GM19239 (cell line): ENCODE results near the gene NLE1.
"Not testable (repeated sequence)": the region's sequence is repeated elsewhere in the genome, so short reads cannot be mapped to it uniquely, and the experiment has no call there.

Experiments
- DNase-seq: peaks from one replicate; pipeline ENCODE4 v3.0.0; 2011; ENCODE audit warnings: low spot score; ENCODE audit not compliant: insufficient read length
- FAIRE-seq: peaks from 2 replicates; lab custom pipeline; 2011; peaks lifted over from hg19 to GRCh38; lab: Jason Lieb, UNC

NLE1 gene

DNA sequence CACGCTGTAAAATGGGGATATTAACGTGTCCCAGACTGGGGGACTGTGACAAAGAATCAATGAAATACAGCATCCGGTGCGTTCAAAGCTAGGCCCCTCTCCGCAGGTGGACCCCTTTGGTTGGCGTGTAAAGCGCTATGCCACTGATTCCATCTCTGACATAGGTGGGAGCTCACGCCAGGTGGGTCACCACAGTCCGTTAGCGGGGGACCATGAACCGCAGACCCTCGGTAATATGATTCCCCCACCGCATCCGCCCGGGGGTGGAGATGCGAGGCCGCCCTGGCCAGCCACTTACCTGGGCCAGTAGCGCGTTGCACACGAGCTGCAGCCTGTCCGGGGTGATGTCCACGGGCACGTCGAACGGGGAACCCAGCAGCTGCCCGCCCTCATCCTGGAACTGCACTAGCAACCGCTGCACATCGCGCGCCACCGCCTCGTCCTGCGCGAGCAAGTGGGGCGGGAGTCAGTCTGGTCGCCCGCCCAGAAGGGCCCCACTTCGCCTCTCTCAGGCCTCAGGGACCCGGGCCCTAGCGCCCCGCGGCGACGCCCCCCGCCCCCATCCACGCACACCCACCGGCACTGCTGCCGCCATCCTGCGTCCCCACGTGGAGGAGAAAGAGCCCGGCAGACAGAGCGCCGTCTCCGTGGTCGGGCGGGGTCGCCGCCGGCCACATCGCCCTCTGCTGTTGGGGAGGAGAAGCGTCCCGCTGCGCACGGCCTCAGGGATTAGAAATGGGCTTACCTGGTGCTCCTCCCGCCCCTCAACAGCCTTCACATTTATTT lies at the start of gene NLE1:
Gene NLE1 (minus strand): TSS at position 623 of the 786 bp plus-strand sequence. CDS start 28 bp downstream, at position 595.
- DNase-seq = peak; percentile 93
- FAIRE-seq = peak; percentile 40

DNA sequence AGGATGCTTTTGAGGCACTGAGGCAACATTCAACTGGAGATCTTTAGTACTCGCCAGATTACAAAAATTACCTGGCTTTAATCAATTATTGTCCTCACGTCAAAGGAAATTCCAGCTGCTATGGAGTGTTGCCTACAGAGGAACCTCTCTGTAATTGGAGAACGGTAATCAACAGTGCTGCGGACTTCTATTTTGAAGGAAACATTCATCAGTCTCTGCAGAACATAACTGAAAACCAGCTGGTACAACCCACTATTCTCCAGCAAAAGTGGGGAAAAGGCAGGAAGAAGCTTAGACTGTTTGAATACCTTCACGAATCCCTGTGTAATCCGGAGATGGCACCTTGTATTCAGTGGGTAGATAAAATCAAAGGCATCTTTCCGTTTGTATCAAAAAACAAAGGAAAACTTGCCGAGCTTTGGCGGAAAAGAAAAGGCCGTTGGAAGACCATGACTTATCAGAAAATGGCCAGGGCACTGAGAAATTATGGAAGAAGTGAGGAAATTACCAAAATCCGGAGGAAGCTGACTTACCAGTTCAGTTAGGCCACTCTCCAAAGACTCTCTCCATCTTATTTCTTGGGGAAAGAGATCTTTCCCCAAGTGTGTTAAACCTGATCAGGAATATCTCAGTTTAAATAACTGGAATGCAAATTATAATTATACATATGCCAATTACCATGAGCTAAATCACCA lies 49.0 kb upstream of the NLE1 start:
- DNase-seq = no peak
- no peak for FAIRE-seq

DNA sequence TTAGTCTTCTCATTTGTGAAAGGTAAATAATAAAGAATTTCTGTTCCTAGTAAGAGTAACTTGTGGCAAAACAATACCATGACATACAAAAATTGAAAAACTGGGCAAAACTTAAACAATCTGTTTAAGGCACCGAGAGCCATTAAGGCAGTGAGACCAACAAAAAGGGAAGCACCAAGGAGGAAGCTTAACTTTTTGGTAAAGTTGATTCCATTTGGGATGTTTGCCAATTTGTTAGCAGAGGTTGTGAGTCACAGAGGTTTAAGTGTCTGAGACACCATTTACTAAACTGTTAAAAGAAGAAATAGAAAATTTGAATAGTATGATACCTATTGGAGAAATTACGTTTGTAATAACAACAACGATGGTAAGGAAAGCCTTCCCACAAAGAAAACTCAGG lies 47.2 kb upstream of the NLE1 start:
- FAIRE-seq = no peak

DNA sequence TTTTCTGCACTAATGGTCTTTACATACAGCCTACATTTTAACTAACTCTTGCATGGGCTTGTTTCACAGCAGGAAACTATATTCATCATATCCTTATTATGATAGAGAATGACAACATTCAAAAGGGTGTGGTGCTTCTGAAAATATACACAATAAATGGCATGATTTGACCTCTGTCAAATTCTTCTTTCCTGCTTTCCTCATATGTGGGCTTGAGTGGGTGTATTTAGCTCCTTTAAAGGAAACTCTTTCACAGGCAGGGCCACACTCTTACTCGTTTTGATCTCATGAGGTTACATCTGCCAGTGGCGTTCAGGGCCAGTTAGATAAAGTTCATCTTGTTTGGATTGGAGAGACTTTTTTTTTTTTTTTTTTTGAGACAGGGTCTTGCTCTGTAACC lies 46.0 kb upstream of the NLE1 start:
- DNase-seq (no peak), FAIRE-seq (no peak)

More for the DNA sequence above, 47.2 kb upstream of the NLE1 start:
- no peak for DNase-seq

DNA sequence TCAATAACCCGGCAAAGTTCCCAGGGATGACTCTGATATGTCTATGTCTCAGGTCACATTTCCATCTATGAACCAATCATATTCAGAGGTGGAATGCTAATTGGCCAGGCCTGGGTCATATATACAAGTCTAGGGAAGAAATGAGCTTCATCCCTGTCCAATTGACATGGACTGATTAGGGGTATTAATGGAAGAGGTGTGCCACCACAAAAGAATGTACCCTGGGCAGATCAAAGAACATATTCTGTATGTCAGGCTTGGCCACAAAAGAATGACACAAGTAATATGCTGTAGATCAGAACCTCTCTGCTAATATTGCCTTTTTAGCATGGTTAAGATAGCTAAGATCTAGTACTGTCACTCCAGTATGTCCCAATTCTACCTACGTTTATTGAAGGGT lies 45.4 kb upstream of the NLE1 start:
- FAIRE-seq (no peak), DNase-seq (no peak)

DNA sequence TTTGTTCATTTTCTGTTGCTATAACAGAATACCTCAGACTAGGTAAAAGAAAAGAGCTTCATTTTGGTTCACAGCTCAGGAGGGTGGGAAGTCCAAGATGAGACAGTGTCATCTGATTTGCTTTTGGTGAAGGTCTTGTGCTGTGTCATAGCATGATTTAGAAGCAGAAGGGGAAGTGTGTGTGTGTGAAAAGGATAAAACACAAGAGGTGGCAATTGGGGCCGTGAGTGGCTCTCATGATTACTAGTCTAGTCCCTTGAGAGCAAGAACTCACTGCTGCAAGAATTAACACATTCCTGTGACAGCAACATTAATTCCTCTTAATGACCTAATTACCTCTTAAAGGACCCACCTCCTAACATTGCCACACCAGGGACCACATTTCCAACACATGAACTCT lies 43.7 kb upstream of the NLE1 start:
- no peak for FAIRE-seq
- DNase-seq = no peak

DNA sequence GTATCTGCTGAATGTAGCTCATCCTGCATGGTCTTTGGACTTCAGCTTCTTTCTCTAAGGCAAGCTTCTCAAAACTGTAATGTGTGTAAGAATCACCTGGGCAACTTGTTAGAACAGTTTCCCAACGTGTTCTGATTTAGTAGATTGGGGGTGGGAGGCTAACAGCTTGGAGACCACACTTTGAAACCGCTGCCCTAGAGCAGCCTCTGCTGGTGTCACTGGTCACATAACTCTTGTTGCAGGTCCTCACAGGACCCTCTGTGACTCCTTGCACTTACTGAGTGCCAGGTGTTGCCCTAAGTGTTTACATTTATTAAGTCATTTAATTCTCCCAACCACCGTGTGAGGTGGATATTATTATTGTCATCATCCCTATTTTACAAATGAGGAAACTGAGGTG lies 42.2 kb upstream of the NLE1 start:
- no peak for FAIRE-seq
- DNase-seq = no peak

DNA sequence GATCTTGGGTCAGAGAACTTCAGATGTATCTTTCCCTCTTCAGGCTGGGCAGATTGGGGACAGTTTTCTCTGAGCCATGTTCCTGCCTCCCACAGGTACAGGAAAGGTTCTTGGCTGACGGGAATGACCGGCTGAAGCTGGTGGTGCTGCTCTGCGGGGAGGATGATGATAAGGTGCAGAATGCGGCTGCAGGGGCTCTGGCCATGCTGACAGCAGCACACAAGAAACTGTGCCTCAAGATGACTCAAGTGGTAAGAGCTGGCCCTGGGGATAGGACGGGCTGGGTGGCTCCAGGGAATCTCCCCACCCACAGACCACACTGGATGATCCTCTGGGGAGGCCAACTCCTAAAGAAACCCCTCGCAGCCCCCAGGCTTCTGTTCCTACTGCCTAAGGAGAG lies 41.2 kb upstream of the NLE1 start:
- no peak for FAIRE-seq
- DNase-seq = no peak

DNA sequence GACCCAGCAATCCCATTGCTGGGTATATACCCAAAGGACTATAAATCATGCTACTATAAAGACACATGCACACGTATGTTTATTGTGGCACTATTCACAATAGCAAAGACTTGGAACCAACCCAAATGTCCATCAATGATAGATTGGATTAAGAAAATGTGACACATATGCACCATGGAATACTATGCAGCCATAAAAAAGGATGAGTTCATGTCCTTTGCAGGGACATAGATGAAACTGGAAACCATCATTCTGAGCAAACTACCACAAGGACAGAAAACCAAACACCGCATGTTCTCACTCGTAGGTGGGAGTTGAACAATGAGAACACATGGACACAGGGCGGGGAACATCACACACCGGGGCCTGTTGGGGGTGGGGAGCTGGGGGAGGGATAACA lies 37.3 kb upstream of the NLE1 start:
- FAIRE-seq, DNase-seq: not testable (repeated sequence)

DNA sequence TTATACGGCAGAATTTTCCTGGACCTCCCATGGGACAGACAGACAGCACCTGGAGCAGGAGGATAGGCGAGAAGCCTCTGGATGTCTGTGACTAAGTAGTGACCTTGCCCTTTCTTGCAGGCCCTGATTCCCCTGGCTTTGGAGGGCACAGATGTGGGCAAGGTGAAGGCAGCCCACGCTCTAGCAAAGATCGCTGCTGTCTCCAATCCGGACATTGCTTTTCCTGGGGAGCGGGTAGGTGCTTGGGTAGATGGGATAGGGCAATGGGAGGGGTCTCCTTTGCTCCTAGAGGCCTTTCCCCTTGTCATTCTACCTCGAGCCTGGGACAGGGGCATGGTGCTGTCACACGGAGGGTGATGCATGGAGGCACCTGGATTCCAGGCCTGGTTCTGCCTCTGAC lies 34.8 kb upstream of the NLE1 start:
- FAIRE-seq (no peak), DNase-seq (no peak)

DNA sequence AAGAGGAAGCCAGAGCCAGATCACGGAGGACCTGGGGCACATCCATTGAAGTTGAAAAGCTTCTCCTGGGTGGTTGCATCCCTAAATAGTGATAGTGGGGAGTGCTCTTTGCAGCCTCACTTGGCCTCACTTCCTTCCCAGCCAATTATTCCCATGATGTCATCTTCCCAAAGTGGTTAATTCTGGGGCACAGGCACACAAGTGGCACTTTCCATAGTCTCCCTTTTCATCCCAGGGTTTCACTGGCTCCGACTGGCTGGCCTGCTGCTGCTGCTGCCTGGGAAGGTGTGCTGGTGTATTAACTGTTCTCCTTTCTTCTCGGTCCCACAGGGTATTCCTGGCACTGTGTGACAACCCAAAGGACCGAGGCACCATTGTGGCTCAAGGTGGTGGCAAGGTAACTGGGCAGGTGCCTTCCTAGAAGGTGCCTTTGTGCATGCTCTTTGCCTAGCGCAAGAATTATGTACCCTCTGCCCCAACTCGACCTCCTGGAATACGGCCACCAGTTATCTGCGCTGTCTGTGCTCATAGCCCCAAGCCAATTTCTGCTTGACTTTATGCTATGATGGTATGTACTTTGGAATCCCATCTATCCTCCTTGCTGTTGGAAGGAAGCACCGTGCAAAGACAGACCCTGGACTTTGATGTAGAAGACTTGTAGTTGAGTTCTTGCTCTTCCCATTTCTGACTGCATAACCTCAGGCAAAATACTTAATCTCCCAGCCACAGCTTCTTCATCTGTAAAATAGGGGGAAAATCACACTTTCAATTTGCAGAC lies 33.7 kb upstream of the NLE1 start:
- FAIRE-seq = no peak
- no peak for DNase-seq

DNA sequence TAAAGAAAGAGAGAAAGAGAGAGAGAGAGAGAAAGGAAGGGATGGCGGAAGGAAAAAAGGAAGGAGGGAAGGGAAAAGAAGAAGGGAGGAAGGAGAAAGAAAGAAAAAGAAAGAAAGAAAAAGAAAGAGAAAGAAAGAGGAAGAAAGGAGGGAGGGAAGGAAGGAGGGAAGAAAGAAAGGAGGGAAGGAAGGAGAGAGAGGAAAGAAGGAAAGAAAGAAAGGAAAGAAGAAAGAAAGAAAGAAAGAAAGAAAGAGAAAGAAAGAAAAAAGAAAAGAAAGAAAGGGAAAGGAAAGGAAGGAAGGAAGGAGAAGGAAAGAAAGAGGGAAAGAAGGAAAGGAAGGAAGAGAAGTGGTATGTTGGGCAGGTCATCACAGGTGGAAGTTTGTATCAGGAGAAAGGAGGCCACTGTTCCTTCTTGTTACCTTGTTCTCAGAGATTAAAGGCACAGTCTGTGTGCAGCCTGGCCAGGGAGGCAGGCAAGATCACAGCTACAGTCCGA lies 32.8 kb upstream of the NLE1 start:
- DNase-seq (no peak), FAIRE-seq (no peak)

DNA sequence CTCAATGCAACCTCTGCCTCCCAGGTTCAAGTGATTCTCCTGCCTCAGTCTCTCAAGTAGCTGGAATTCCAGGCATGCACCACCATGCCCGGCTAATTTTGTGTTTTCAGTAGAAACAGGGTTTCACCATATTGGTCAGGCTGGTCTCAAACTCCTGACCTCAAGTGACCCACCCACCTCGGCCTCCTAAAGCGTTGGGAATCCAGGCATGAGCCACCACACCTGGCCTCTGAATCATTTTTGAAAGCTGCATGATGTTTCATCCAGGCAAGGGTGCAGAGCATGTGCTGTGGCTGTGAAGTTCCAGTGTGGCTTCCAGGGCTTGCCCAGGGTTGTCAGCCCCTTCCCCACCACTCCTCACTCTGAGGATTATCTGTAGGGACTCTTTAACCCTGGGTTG lies 30.2 kb upstream of the NLE1 start:
- not testable (repeated sequence) for DNase-seq, FAIRE-seq

DNA sequence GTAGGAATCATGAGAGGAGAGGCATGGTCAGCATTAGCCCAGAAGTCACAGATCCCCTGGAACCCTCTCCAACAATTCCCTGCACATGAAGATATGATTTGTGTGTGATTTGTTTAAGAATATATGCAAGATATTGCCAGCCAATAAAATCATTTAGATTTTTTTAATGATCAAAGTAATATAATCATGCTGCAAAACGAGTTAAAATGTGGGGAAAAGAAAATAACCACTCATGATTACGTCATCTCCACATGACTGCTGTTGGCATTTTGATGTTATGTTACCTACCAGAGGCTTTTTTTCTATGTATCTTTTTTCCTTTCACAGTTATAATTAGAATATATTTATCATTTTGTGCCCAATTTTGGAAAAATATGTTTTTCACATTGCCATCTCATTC lies 29.7 kb upstream of the NLE1 start:
- DNase-seq = no peak
- no peak for FAIRE-seq

DNA sequence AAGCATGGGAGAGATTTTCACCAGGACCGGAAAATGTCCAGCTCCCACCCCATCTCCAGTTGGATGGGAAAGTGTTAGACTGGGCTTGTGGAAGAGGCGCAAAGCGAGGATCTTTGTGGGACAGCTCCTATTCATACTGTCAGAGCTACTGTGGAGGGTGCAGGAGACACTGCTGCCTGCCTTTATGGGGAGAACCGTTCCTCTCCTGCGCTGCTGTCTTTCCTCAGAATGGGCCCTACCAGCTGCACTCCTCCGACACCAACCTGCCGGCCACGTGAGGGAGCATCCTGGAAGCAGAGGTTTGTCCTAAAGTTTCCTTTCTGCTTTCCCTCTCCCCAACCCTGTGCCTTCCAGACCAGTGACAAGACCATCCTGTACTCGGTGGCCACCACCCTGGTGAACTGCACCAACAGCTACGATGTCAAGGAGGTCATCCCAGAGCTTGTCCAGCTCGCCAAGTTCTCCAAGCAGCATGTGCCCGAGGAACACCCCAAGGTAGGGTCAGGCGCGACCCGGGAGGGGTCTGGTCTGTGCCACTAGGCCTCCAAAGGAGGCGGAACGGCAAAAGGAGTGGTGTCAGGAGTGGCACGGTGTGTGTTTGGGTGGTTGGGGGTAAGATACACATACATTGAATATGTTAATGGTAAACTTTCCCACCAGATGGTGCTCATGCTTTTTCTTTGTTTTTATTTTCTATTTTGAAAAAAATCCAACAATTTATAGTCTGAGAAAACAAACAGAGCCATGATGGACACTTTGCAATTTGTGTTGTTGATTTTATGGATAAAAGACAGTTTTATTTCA lies 29.1 kb upstream of the NLE1 start:
- no peak for DNase-seq
- FAIRE-seq = peak; percentile 79

DNA sequence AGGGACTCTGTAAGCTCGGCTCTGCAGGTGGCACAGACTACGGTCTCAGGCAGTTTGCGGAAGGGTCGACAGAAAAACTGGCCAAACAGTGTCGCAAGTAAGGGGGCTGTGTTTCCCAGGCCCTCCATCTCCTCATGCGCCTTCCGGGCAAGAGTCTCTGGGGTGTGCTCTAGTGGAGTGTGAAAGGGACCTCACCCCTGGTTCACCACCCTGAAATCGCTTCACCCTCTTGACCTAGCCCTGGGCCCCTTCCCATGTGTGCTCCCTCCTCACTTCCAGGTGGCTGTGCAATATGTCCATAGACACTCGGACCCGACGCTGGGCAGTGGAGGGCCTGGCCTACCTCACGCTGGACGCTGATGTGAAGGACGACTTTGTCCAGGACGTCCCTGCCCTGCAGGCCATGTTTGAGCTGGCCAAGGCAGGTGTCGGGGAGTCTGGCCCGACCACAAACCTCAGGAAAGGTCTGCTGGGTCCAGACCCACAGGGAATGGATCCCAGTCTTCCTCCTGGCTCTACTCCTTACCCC lies 27.8 kb upstream of the NLE1 start:
- DNase-seq (no peak), FAIRE-seq (no peak)

DNA sequence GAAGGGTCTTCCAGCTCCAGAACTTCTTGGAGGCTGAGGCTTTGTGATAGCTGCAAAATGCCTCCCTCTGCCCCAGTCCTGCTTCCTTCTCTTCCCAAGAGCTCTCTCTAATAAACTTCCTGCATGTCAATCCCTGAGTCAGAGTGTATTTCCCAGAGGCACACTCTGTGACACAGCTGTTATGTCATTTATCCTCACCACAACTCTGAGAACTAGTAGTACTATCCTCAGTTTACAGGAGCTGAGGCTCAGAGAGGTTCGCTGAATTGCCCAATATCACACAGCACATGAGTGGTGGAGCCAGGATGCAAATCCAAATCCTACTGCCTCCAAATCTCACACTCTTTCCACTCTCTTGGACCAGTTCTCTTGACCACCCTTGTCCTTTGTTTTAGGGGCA lies 25.6 kb upstream of the NLE1 start:
- DNase-seq (no peak), FAIRE-seq (no peak)

DNA sequence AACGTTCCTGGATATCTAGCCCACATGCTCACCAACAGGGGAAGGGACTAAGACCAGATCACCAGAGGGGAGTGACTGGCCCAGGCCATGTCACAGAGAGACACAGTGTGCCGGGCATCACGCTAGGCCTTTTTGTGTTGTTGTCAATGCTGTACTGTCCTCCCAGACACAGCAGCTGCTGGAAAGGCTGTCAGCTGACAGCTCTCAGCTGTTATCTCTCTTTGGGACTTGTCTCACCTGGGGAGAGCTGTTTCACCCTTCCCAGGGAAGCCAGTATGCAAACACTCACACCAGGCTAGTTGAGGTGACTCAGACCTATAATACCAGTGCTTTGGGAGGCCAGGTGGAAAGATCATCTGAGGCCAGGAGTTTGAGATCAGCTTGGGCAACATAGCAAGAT lies 24.9 kb upstream of the NLE1 start:
- FAIRE-seq (no peak), DNase-seq (no peak)

DNA sequence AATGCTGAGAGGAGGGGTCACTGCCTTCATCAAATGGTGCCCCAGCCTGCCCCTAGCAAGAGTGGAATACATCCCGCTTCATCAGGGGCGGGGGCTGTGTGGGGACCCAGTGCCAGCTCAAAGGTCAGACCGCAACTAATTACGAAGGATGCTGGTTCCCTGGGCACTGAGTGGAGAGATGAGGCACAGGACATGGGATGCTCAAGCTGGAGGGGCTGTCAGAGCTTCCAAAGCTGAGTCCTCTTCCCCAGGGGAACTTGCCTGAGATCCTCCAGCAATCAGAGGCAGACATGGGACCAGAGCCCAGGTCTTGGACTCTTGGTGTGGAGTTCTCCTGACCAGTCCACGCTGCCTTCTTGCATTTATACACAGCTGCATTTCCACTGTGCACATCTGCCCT lies 24.4 kb upstream of the NLE1 start:
- no peak for FAIRE-seq

DNA sequence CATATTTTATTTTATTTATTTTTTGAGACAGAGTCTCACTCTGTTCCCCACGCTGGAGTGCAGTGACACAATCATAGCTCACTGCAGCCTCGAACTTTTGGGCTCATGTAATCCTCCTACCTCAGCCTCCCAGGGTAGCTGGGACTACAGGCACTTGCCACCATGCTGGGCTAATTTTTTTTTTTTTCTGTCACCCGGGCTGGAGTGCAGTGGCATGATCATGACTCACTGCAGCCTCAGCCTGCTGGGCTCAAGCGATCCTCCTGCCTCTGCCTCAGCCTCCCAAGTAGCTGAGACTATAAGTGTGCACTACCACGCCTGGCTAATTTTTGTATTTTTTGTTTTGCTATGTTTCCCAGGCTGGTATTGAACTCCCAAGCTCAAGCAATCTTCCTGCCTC lies 22.6 kb upstream of the NLE1 start:
- DNase-seq (no peak), FAIRE-seq (no peak)

More for the DNA sequence above, 24.4 kb upstream of the NLE1 start:
- no peak for DNase-seq
